SJCRH30 (cell line): Measurements from ENCODE around the gene GFER. TPM values are rescaled to one million over a fixed set of nuclear protein-coding genes. Genes with fewer than 3 reads are reported as not detected.
A peak's percentile ranks its signal among the peaks of the same experiment; 100 is the strongest.

Experiments used
- DNase-seq, 2 experiments: peaks; one replicate each; pipeline ENCODE4 v3.0.0-alpha.2; 2015 to 2020
- H3K27ac ChIP-seq: fragments of 250-450 bp; sonication (Bioruptor Pico); 2 replicates; pipeline ENCODE4 v1.5.1; 2020; ENCODE audit warnings: mild to moderate bottlenecking, moderate library complexity
- H3K27me3 ChIP-seq: fragments of 250-450 bp; sonication (Bioruptor Pico); 2 replicates; pipeline ENCODE4 v1.5.1; 2020; ENCODE audit warnings: mild to moderate bottlenecking, moderate library complexity
- H3K36me3 ChIP-seq: fragments of 250-450 bp; sonication (Bioruptor Pico); 2 replicates; pipeline ENCODE4 v1.5.1; 2020; ENCODE audit warnings: mild to moderate bottlenecking, moderate library complexity
- H3K4me1 ChIP-seq: fragments of 250-450 bp; sonication (Bioruptor Pico); 2 replicates; pipeline ENCODE4 v1.5.1; 2020; ENCODE audit warnings: mild to moderate bottlenecking, moderate library complexity
- H3K4me3 ChIP-seq: fragments of 250-450 bp; sonication (Bioruptor Pico); 2 replicates; pipeline ENCODE4 v1.5.1; 2020; ENCODE audit warnings: mild to moderate bottlenecking, moderate library complexity
- H3K9me3 ChIP-seq: fragments of 250-450 bp; sonication (Bioruptor Pico); replicated peaks from 2 replicates; pipeline ENCODE4 v1.5.1; 2020; ENCODE audit warnings: mild to moderate bottlenecking, moderate library complexity
- total RNA-seq: library from RNA; depleted of rRNA; stranded (reverse); fragments of >200 nt; shearing (Covaris generic); gene quantifications from 2 replicates; pipeline ENCODE4 v1.2.3, GENCODE V29; 2014

Gene GFER
- total RNA-seq, 1 experiment from 2014 or later, result 20.6 TPM

DNA sequence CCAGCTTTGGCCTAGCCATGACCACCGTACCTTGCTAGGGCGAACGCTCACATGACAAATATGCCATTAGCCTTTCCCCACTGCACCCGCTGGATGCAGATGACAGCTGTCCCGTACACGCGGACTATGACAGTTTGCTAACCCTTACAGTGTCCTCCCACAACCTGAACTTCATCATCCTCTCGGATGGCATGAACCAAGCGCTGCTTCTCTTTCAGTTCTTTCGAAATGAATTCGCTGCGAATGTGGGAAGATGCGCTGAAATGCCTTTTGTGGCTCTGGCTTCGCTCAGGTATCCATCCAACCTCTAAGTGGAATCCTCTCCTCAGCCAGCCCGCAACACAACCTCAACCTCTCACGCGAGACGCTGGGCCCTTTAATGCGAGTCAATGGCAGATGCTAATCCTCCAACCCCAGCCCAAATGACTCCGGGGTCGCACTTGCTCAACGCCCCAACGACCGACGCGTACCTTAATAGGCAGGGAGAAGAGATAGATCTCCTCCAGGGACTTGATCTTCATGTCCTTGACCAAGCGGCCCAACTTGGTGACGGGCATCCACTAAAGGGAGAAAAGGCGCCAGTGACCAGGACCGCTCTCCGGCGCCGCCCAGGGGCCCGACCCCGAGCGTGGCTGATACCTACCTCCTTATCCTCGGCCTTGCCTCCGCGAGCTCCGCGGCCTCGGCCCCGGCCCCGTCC lies 20.0 kb upstream of the GFER start:
- Histone ChIP-seq H3K4me1 (peaks cover 5% of the 10 kb centered on the region), H3K27ac (peak overlapping the region; percentile 92), H3K36me3 (peaks cover 30% of the 10 kb centered on the region), H3K9me3 (no peaks in the 10 kb centered on the region), H3K4me3 (peak overlapping the region; percentile 97), H3K27me3 (no peaks in the 10 kb centered on the region)
- peak in 1 of 2 experiments; percentile 41 for DNase-seq

DNA sequence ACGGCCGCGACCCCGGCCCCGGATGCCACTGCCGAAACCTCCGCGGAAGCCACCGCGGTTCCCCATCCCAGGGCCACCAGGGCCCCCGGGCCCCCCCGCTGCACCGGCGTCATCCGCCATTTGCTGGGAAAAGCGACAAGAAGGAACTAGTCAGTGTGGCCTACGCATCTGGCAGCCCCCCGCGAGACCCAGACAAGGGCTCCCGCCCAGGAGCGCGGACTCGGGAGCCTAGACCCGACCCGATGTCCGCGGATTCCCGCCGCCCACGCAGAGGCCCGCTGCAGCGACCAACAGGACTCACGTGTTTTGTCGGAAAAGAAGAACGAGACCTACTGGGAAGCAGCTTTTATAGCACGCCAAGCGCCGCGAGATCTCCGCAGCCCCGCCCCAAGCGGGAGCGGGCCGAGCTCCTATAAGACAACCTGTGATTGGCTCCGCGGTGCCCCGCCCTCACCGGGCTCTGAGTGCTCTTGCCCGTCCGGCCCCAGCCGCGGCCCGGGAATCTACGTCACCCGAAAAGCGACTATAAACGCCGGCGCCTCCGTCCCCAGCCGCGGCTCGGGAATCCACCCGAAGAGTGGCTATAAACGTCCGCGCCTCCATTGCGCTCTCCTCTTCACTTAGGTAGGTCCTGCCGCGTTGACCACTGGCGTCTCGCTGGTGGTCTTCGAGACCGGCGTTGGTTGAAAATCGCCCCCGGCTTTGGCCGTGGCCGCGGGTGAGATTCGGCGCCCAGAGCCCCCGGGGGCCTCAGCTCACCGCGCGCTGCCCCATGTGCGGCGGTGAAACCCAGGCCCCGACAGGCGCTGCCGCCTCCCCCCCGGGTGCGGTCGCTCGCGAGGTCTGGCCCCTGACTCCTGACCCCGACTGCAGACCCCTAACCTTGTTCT lies 19.2 kb upstream of the GFER start, which contains the start of gene RPS2:
Gene RPS2, minus strand, starts transcription at position 321 of the 890 bp plus-strand sequence. Its CDS starts 201 bp downstream, at position 120.
- Histone ChIP-seq H3K27me3 (no peaks in the 10 kb centered on the region), H3K27ac (peak within 1 kb of the TSS; percentile 92)

DNA sequence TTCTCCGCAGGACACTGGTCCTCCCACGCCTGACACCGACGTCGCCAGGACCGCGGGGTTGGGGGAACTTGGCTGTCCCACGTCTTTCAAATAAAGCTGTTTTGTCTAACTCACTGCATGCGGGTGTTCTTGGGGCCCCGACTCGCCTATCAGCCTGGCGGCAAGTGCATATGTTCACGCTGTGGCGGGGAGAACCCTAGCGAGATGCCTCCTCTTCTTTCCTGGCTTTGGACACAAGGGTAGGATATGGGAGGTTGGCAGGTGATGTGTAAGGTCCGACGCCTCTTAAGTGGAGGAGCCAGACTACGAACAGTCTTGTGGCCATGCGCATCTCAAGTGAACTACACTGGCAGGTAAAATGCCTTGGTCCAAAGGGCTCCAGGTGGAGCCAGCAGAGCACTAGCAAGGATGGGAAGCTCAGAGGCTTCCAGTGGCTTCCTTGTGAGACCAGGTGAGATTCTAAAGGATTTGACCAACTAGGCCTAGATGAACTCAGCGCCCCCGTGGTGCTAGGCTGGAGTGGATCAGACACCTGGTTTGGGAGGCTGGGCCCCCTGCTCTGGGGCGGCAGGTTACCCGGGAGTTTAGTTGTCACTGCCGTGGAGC lies 18.5 kb upstream of the GFER start:
- H3K27ac ChIP-seq, result peak overlapping the region; percentile 92
- no peaks in the 10 kb centered on the region for H3K27me3 ChIP-seq
- no peaks in the 10 kb centered on the region for H3K9me3 ChIP-seq
- peak overlapping the region; percentile 97 for H3K4me3 ChIP-seq
- no peak for DNase-seq
- H3K4me1 ChIP-seq, result peaks cover 5% of the 10 kb centered on the region
- peaks cover 30% of the 10 kb centered on the region for H3K36me3 ChIP-seq

More for the DNA sequence above, 19.2 kb upstream of the GFER start, which contains the start of gene RPS2:
- Histone ChIP-seq H3K36me3 (peaks cover 30% of the 10 kb centered on the region), H3K9me3 (no peaks in the 10 kb centered on the region), H3K4me3 (peak within 1 kb of the TSS; percentile 97), H3K4me1 (peaks cover 5% of the 10 kb centered on the region)
- peak; percentile 98 to 99 for DNase-seq

DNA sequence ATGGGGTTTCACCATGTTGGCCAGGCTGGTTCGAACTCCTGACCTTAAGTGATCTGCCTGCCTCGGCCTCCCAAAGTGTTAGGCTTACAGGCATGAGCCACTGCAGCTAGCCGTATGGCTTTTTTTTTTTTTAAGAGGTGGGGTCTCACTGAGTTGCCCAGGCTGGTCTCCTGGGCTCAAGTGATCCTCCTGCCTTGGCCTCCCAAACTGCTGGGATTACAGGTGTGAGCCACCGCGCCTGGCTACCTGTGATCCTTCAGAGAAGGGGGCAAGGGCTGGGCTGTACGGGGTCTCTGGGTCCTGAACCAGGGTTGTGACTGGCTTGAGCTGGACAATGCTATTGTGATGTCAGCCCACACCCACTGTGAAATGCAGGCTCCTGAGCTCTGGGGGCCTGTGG lies 17.5 kb upstream of the GFER start, which contains the start of gene RNF151:
Gene RNF151, plus strand, starts transcription at position 397 of the 400 bp plus-strand sequence. CDS start 26 bp downstream, outside the sequence.
- H3K4me3 ChIP-seq, result peak within 1 kb of the TSS; percentile 97
- no peaks in the 10 kb centered on the region for H3K9me3 ChIP-seq
- H3K27me3 ChIP-seq, result no peaks in the 10 kb centered on the region
- H3K36me3 ChIP-seq, result peaks cover 30% of the 10 kb centered on the region
- DNase-seq, result no peak
- no peak within 1 kb of the TSS for H3K27ac ChIP-seq
- H3K4me1 ChIP-seq, result peaks cover 5% of the 10 kb centered on the region

DNA sequence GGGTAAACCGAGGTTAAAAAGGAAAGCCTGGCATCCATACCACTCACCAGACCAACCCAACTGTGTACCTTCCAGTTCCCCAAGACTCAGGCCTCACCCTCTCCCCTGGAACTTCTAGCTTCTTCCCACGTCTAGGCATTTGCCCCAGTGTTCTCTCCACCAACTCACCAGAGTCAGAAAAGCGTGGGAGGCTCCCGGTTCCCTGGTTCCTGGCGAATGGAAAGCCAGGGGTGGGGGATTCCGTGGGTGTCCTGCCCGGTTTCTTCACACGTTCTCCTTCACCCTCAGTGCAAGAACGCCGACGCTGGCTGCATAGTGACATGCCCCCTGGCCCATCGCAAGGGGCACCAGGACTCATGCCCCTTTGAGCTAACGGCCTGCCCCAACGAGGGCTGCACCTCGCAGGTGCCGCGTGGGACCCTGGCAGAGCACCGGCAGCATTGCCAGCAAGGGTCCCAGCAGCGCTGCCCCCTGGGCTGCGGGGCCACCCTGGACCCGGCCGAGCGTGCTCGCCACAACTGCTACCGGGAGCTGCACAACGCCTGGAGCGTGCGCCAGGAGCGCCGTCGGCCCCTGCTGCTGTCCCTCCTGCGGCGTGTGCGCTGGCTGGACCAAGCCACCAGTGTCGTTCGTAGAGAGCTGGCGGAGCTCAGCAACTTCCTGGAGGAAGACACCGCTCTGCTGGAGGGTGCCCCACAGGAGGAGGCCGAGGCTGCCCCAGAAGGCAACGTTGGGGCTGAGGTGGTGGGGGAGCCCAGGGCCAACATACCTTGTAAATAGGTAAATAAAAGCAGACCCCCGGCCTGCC lies 15.6 kb upstream of the GFER start:
- H3K27ac ChIP-seq, result no peak overlapping the region

DNA sequence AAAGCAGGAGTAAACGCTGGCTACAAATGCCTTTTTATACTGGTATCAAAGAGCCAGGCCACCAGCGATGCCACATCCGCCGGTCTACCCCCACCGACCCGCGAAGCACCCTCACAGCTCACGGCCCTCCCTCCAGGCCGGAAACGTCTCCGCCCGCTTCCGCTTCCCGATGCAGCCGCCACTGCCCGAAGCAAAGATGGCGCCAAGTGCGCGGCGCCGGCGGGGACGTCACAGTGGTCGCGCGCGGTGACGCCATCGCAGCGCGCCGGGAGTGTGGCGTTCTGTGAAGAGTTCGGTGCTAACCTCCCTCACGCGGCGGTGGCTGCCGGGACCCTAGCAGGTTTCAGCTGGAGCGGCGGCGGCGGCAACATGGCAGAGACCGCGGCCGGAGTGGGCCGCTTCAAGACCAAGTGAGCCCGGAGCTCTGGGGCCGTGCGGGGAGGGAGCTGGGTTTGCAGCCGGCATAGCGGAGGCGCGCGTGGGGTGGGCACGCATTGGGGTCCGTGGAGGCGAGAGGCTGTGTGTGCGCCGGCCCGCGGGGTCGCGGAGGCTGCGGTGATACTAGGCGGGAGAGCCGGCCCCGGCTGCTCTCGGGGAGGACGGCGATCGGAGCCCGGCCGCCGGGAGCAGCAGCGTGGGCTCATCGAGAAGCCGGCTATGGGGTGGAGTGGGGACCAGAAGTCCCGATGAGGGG lies 12.1 kb upstream of the GFER start, which contains the start of gene TBL3:
Gene TBL3, plus strand, starts transcription at position 258 of the 694 bp plus-strand sequence. Its CDS starts 112 bp downstream, at position 370.
- H3K36me3 ChIP-seq, result peaks cover 14% of the 10 kb centered on the region
- peak within 1 kb of the TSS; percentile 89 for H3K4me3 ChIP-seq
- peak; percentile 93 to 95 for DNase-seq
- H3K9me3 ChIP-seq, result no peaks in the 10 kb centered on the region
- H3K27me3 ChIP-seq, result no peaks in the 10 kb centered on the region
- H3K4me1 ChIP-seq, result peaks cover 8% of the 10 kb centered on the region; the same call in 1 of the 2 replicates
- H3K27ac ChIP-seq, result peak within 1 kb of the TSS; percentile 46

More for the DNA sequence above, 15.6 kb upstream of the GFER start:
- H3K4me1 ChIP-seq, result 0 out of 2 replicates have a peak, but pooled peaks cover under 1% of the 10 kb centered on the region
- H3K9me3 ChIP-seq, result no peaks in the 10 kb centered on the region
- no peak overlapping the region for H3K4me3 ChIP-seq
- H3K27me3 ChIP-seq, result no peaks in the 10 kb centered on the region
- DNase-seq, result no peak
- peaks cover 12% of the 10 kb centered on the region for H3K36me3 ChIP-seq

DNA sequence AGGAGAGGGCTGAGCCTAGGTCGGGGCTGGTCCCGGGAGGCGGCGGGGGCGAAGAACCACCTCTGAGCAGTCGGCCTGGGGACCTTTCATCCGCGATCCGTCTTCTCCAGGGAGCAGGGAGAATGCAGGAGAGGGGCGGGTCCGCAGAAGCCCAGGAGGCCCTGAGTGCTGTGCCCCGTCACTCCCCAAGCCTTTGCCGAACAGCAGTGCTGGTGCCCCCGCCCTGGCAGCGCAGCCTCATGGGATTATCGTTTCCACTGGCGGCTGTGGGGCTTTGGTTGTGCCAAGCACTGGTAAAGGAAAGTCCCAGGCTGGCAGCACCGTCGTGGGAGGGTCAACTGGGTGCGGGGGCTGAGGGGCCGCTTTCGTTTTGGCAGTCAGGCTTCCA lies 11.5 kb upstream of the GFER start:
- Histone ChIP-seq H3K27ac (peak overlapping the region; percentile 46), H3K36me3 (peaks cover 17% of the 10 kb centered on the region), H3K4me1 (peaks cover 8% of the 10 kb centered on the region; the same call in 1 of the 2 replicates), H3K9me3 (no peaks in the 10 kb centered on the region), H3K27me3 (no peaks in the 10 kb centered on the region), H3K4me3 (peak overlapping the region; percentile 89)
- DNase-seq, result no peak

DNA sequence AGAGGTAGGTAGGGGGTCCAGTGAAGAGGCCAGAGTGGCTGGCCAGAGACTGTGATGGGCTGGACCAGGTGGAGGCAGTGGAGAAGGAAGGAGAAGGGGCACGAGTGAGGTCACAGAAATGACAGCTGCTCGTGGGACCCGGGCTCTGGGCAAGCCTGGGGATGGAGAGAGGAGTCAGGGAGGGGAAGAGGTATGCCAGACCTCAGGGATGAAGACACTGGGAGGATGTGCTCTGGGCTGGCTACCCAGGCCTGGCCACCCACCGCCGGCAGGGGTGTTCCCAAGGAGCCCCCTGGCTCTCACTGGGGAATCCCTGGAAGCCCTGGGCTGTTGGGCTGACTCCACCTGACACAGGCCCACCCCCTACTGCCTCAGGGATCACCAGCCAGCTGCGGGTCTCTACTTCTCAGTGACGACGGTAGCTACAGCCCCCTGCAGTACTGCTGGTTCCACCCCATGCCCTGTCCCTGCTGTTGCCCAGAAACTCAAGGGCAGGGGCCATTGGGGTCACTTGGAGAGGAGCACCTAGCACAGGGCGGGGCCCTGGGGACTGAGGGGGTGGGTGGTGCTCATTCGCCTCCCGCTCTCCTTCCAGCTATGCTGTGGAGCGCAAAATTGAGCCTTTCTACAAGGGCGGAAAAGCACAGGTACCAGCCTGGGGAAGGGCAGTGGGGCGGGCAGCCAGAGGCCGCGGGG lies 10.4 kb upstream of the GFER start:
- DNase-seq, result peak; percentile 72 to 73
- H3K9me3 ChIP-seq, result no peaks in the 10 kb centered on the region
- H3K27ac ChIP-seq, result peak overlapping the region; percentile 46
- no peaks in the 10 kb centered on the region for H3K27me3 ChIP-seq
- peaks cover 8% of the 10 kb centered on the region; the same call in 1 of the 2 replicates for H3K4me1 ChIP-seq
- H3K36me3 ChIP-seq, result peaks cover 29% of the 10 kb centered on the region
- H3K4me3 ChIP-seq, result peak overlapping the region; percentile 89

DNA sequence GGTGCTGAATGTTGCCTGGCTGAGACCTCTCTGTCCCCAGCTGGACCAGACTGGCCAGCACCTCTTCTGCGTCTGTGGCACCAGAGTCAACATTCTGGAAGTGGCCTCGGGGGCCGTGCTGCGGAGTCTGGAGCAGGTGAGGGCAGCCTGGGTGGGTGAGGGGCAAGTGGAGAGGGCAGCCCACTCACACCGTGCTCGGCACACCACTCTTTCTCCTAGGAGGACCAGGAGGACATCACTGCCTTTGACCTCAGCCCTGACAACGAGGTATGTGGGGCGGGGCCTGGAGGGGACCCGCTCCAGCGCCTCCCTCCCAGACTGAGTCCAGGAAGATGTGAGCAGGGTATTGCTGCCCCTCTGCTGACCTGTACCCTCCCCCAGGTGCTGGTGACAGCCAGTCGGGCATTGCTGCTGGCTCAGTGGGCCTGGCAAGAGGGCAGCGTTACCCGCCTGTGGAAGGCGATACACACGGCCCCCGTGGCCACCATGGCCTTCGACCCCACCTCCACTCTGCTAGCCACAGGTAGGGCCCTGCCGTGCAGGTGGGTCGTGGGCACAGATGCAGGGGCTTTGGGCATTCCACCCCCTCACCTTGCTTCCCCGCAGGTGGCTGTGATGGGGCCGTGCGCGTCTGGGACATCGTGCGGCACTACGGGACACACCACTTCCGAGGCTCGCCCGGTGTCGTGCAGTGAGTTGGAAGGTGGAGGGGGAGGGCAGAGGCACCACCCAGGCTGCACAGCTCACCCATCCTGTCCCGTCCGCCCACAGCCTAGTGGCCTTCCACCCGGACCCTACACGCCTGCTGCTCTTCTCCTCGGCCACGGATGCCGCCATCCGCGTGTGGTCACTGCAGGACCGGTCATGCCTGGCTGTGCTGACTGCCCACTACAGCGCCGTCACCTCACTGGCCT lies 9.6 kb upstream of the GFER start:
- H3K9me3 ChIP-seq, result no peaks in the 10 kb centered on the region
- H3K27ac ChIP-seq, result no peak overlapping the region
- no peaks in the 10 kb centered on the region for H3K27me3 ChIP-seq
- H3K4me1 ChIP-seq, result peaks cover 8% of the 10 kb centered on the region; the same call in 1 of the 2 replicates
- H3K36me3 ChIP-seq, result peaks cover 32% of the 10 kb centered on the region
- H3K4me3 ChIP-seq, result no peak overlapping the region
- DNase-seq, result no peak

DNA sequence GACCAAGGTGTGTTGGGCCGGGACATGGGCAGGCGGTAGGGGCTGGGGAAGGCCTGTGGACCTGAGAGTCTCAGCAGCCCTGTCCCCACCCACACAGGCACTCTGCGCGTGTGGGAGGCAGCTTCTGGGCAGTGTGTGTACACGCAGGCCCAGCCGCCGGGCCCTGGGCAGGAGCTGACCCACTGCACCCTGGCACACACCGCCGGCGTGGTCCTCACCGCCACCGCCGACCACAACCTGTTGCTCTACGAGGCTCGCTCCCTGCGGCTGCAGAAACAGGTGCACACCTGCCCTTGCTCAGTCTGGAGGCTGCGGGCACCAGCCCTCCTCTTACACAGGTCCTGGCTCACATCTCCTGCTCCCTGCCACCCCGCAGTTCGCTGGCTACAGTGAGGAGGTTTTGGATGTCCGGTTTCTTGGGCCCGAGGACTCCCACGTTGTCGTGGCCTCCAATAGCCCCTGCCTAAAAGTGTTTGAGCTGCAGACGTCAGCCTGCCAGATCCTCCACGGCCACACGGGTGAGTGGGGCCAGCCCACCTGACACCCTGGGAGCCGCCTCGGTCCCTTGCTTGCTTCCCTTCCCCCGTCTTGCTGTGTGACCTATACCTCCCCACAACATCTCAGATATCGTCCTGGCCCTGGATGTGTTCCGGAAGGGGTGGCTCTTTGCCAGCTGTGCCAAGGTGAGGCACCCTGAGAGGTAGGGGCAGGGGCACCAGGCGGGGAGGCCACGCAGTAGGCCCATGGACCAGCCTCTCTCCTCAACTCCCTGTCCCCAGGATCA lies 8.4 kb upstream of the GFER start:
- no peak for DNase-seq
- H3K4me3 ChIP-seq, result no peak overlapping the region
- H3K4me1 ChIP-seq, result peaks cover 11% of the 10 kb centered on the region; the same call in 1 of the 2 replicates
- H3K27me3 ChIP-seq, result no peaks in the 10 kb centered on the region
- peaks cover 37% of the 10 kb centered on the region for H3K36me3 ChIP-seq
- no peaks in the 10 kb centered on the region for H3K9me3 ChIP-seq
- no peak overlapping the region for H3K27ac ChIP-seq

DNA sequence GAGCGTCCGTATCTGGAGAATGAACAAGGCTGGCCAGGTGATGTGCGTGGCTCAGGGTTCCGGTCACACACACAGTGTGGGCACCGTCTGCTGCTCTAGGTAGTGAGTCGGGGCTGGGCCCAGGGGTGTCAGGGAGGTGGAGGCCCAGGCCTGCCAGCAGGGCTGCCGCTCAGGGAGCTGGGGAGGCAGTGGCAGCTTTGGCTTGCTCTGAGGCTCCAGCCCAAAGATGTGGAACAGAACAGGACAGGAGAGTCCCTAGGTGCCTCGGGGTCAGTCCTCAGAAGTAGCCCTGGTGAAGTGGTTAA lies 7.8 kb upstream of the GFER start:
- H3K9me3 ChIP-seq, result no peaks in the 10 kb centered on the region

More for the DNA sequence above, 7.8 kb upstream of the GFER start:
- Histone ChIP-seq H3K27me3 (no peaks in the 10 kb centered on the region), H3K4me3 (no peak overlapping the region), H3K27ac (no peak overlapping the region), H3K4me1 (peaks cover 17% of the 10 kb centered on the region), H3K36me3 (peaks cover 37% of the 10 kb centered on the region)
- DNase-seq, result no peak
